Keratinocyte (primary cell): ENCODE measurements around the gene SLIT3. TPM values are rescaled to one million over a fixed set of nuclear protein-coding genes. Genes with fewer than 3 reads are reported as not detected.

Source experiments
- DNase-seq: peaks from one replicate; pipeline ENCODE4 v3.0.0-alpha.2; 2011; ENCODE audit warnings: low read depth, missing footprints, low spot score
- FAIRE-seq: peaks from 2 replicates; lab custom pipeline; 2011; peaks lifted over from hg19 to GRCh38; lab: Jason Lieb, UNC
- H2AFZ ChIP-seq: 2 replicates; pipeline ENCODE4 v1.6.0; 2012; ENCODE audit warnings: low read length, control low read depth, inconsistent platforms; ENCODE audit not compliant: control insufficient read depth
- H3K27ac ChIP-seq: 2 replicates; pipeline ENCODE4 v1.5.1; 2011; ENCODE audit warnings: low read length; ENCODE audit not compliant: control insufficient read depth, insufficient read depth
- H3K27me3 ChIP-seq: 3 replicates; pipeline ENCODE4 v1.6.0; 2011; ENCODE audit warnings: low read length; ENCODE audit not compliant: control insufficient read depth, insufficient read depth; ENCODE audit errors: extremely low read depth
- H3K36me3 ChIP-seq, 2 experiments: 2 replicates in 1 of 2; 3 replicates in 1 of 2; pipeline ENCODE4 v1.5.1; 2011; ENCODE audit warnings: low read length in 2 of 2, mild to moderate bottlenecking in 1 of 2; ENCODE audit not compliant: control insufficient read depth in 2 of 2, insufficient read depth in 2 of 2; ENCODE audit errors: extremely low read depth in 1 of 2
- H3K4me1 ChIP-seq: 3 replicates; pipeline ENCODE4 v1.5.1; 2011; ENCODE audit warnings: low read length; ENCODE audit not compliant: control insufficient read depth, insufficient read depth; ENCODE audit errors: extremely low read depth
- H3K4me2 ChIP-seq: 3 replicates; pipeline ENCODE4 v1.6.0; 2011; ENCODE audit warnings: low read depth, low read length; ENCODE audit not compliant: control insufficient read depth, insufficient read depth; ENCODE audit errors: extremely low read depth
- H3K4me3 ChIP-seq, 3 experiments: fragments of 200-600 bp in 1 of 3; sonication (generic) in 1 of 3; 2 replicates in 2 of 3; 3 replicates in 1 of 3; pipeline ENCODE4 v1.5.1; 2011 to 2016; ENCODE audit warnings: low read length in 3 of 3, mild to moderate bottlenecking in 3 of 3, control low read depth in 2 of 3, inconsistent platforms in 1 of 3, low read depth in 1 of 3, mixed read lengths in 1 of 3, mixed run types in 1 of 3, moderate library complexity in 1 of 3; ENCODE audit not compliant: control insufficient read depth in 2 of 3, insufficient read depth in 2 of 3; ENCODE audit errors: extremely low read depth in 1 of 3
- H3K79me2 ChIP-seq: 2 replicates; pipeline ENCODE4 v1.6.0; 2012; ENCODE audit warnings: low read length; ENCODE audit not compliant: control insufficient read depth, insufficient read depth
- H3K9ac ChIP-seq: 3 replicates; pipeline ENCODE4 v1.6.0; 2011; ENCODE audit warnings: low read length; ENCODE audit not compliant: control insufficient read depth, insufficient read depth; ENCODE audit errors: extremely low read depth
- H3K9me1 ChIP-seq: 3 replicates; pipeline ENCODE4 v1.6.0; 2011; ENCODE audit warnings: low read length; ENCODE audit not compliant: control insufficient read depth, insufficient read depth; ENCODE audit errors: extremely low read depth
- H3K9me3 ChIP-seq: 2 replicates; pipeline ENCODE4 v1.5.1; 2012; ENCODE audit warnings: low read depth, low read length; ENCODE audit not compliant: control insufficient read depth
- H4K20me1 ChIP-seq: 3 replicates; pipeline ENCODE4 v1.6.0; 2011; ENCODE audit warnings: low read length; ENCODE audit not compliant: control insufficient read depth, insufficient read depth; ENCODE audit errors: extremely low read depth
- EZH2 ChIP-seq: IDR thresholded peaks from one replicate; pipeline ENCODE4 v1.6.1; 2012; ENCODE audit warnings: inconsistent platforms, mild to moderate bottlenecking, low read length, moderate library complexity
- dilution Hi-C: fragments of 300-500 bp; cut with MboI; formaldehyde crosslinking; loops from one replicate; pipeline ENCODE4 v1.7.0; 2020; ENCODE audit warnings: low sequenced_read_pairs; ENCODE audit not compliant: extremely low pct_ligation_motif_present
- polyA plus RNA-seq, 5 experiments: library from polyadenylated mRNA; depleted of rRNA in 3 of 5; stranded (reverse) in 3 of 5; stranded (forward) in 1 of 5; unstranded in 1 of 5; fragments of >200 nt; gene quantifications; 1 replicate in 1 of 5; 2 replicates in 3 of 5; 3 replicates in 1 of 5; pipeline versions ENCODE4 v1.2.1 to v1.2.3, GENCODE V29; 2011 to 2012; ENCODE audit warnings: missing spikeins in 2 of 5, low read depth in 1 of 5, low replicate concordance in 1 of 5
- TF ChIP-seq, protein P1 (sequence below), 3 experiments: IDR thresholded peaks in 1 of 3; conservative IDR thresholded peaks in 1 of 3; optimal IDR thresholded peaks in 1 of 3; 2 replicates in 2 of 3; 3 replicates in 1 of 3; pipeline versions ENCODE3 to v1.5.1; 2011; ENCODE audit warnings: low read length in 3 of 3, mild to moderate bottlenecking in 3 of 3, moderate library complexity in 2 of 3, control low read depth in 1 of 3, inconsistent platforms in 1 of 3; ENCODE audit not compliant: insufficient read depth in 2 of 3; ENCODE audit errors: extremely low read depth in 1 of 3

The SLIT3 gene
- polyA plus RNA-seq, 1 donor (not counting 4 experiments of a cell fraction or from before 2014, with no cell fraction given), result 2.4 TPM

DNA sequence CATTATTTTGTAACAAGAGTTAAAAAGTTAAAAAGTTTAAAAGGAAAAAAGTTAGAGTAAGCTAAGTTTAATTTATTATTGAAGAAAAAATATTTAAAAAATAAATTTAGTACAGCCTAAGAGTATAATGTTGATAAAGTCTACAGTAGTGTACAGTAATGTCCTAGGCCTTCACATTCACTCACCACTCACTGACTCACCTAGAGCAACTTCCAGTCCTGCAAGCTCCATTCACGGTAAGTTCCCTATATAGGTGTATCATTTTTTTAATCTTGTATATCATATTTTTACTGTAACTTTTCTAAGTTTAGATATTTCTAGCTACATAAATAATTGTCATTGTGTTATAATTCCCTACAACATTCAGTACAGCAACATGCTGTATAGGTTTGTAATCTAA lies 652.4 kb downstream of the SLIT3 start:
- TF ChIP-seq, protein P1, sequence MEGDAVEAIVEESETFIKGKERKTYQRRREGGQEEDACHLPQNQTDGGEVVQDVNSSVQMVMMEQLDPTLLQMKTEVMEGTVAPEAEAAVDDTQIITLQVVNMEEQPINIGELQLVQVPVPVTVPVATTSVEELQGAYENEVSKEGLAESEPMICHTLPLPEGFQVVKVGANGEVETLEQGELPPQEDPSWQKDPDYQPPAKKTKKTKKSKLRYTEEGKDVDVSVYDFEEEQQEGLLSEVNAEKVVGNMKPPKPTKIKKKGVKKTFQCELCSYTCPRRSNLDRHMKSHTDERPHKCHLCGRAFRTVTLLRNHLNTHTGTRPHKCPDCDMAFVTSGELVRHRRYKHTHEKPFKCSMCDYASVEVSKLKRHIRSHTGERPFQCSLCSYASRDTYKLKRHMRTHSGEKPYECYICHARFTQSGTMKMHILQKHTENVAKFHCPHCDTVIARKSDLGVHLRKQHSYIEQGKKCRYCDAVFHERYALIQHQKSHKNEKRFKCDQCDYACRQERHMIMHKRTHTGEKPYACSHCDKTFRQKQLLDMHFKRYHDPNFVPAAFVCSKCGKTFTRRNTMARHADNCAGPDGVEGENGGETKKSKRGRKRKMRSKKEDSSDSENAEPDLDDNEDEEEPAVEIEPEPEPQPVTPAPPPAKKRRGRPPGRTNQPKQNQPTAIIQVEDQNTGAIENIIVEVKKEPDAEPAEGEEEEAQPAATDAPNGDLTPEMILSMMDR (optimal IDR thresholded peaks at IDR 0.05 in 1 of 3, IDR thresholded peaks at IDR 0.05 in 1 of 3, conservative IDR thresholded peaks at IDR 0.05 in 1 of 3; ENCODE audit: extremely low read depth in 1 of 3, insufficient read depth in 2 of 3, low read length in 3 of 3), result no peak
- TF ChIP-seq EZH2, result no peak
- no peak for FAIRE-seq
- Histone ChIP-seq H3K9ac (no peak overlapping the region), H3K4me1 (peaks cover 29% of the 10 kb centered on the region), H3K4me2 (no peak overlapping the region), H3K9me3 (no peaks in the 10 kb centered on the region), H3K79me2 (no peaks in the 10 kb centered on the region), H2AFZ (no peak overlapping the region), H4K20me1 (no peaks in the 10 kb centered on the region), H3K27ac (no peak overlapping the region), H3K27me3 (no peaks in the 10 kb centered on the region), H3K4me3 (no peak overlapping the region), H3K36me3 (no peaks in the 10 kb centered on the region), H3K9me1 (no peaks in the 10 kb centered on the region)
- dilution Hi-C loops, result no loop called here
- DNase-seq, result no peak

GRCh38 chr5:168648016-168648415 lies 652.9 kb downstream of the SLIT3 start:
- Histone ChIP-seq H3K36me3 (no peaks in the 10 kb centered on the region), H3K4me3 (no peak overlapping the region), H3K9me3 (no peaks in the 10 kb centered on the region), H2AFZ (no peak overlapping the region), H3K9me1 (no peaks in the 10 kb centered on the region), H3K4me1 (peaks cover 29% of the 10 kb centered on the region), H3K9ac (no peak overlapping the region), H3K27ac (no peak overlapping the region), H3K27me3 (no peaks in the 10 kb centered on the region), H3K4me2 (no peak overlapping the region), H4K20me1 (no peaks in the 10 kb centered on the region), H3K79me2 (no peaks in the 10 kb centered on the region)
- dilution Hi-C loops, result no loop called here
- DNase-seq (no peak), FAIRE-seq (no peak)
- TF ChIP-seq EZH2, result no peak
- TF ChIP-seq, protein P1 (optimal IDR thresholded peaks at IDR 0.05 in 1 of 3, IDR thresholded peaks at IDR 0.05 in 1 of 3, conservative IDR thresholded peaks at IDR 0.05 in 1 of 3; ENCODE audit: extremely low read depth in 1 of 3, insufficient read depth in 2 of 3, low read length in 3 of 3), result no peak
